Measurements from ENCODE around the gene LCN6. TPM values are rescaled to one million over a fixed set of nuclear protein-coding genes. Genes with fewer than 3 reads are reported as not detected.

The LCN6 gene
- total and polyA plus RNA-seq, 2 of the 13 experiments (the other 11 are each of a cell fraction or from before 2014, with no cell fraction given): not detected

DNA sequence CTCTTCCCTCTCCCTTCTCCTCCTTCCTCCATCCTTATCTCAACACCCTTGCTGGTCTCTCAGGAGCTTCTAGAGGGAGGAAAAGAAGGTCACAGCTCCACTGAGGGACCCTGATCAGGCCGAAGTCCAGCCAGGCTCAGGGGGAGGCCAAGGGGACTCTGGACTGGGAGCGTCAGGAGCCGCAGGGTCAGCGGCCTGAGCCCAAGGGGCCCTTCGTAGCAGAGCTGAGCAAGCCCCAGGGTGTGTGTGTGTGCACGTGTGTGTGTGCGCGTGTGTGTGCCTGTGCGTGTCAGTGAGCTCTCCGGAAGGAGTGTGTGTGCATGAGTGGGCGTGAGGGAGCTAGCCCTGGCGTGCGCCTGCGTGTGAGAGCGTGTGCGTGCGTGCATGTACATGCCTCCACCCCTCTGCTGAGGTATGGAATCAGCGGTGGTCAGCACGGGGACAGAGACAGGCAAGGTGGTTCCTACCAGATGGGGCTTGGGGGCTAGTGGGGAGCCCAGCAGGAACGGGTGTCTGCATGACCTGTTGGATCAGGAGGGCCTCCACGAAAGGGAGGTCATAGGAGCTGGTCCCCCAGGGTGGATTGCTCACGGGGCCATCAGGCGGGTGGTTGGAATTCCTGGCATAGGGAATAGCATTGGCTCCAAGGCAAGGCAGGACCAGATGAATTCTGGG lies 51.0 kb downstream of the LCN6 start:
- intact Hi-C loops (cut with micrococcal nuclease; ENCODE audit: unreplicated experiment): loop anchor here (1.0 kb wide), 1 partner anchor 22 kb away; no protein-coding TSS in a partner anchor
- peak overlapping the region; percentile 85 for H3K27ac ChIP-seq (ENCODE audit: extremely low read length, insufficient read depth, low read length)
- peak; percentile 32 for ATAC-seq
- TF ChIP-seq PCBP2 (optimal IDR thresholded peaks at IDR 0.05; ENCODE audit: low read depth, low read length, poor library complexity, severe bottlenecking) (peak; percentile 87), ZNF589 (CRISPR knock-in tag; conservative IDR thresholded peaks at IDR 0.05) (0 out of 2 replicates have a peak, but pooled peaks have one; percentile 50), KLF13 (CRISPR knock-in tag; IDR thresholded peaks at IDR 0.05) (no peak), ZNF572 (CRISPR knock-in tag; IDR thresholded peaks at IDR 0.05) (no peak), MEF2D (CRISPR knock-in tag; IDR thresholded peaks at IDR 0.05) (0 out of 2 replicates have a peak, but pooled peaks have one; percentile 22), JUNB (CRISPR knock-in tag; IDR thresholded peaks at IDR 0.05; ENCODE audit: borderline replicate concordance) (no peak; the same call in 1 of the 2 replicates), ZNF337 (CRISPR knock-in tag; IDR thresholded peaks at IDR 0.05; ENCODE audit: borderline replicate concordance, low read depth) (no peak), ZNF232 (CRISPR knock-in tag; IDR thresholded peaks at IDR 0.05; ENCODE audit: borderline replicate concordance) (no peak), RBFOX2 (IDR thresholded peaks at IDR 0.05; ENCODE audit: low read depth, low read length) (0 out of 2 replicates have a peak, but pooled peaks have one; percentile 38), SPEN (CRISPR knock-in tag; IDR thresholded peaks at IDR 0.05; ENCODE audit: low read depth) (peak; percentile 22; the same call in 1 of the 2 replicates), ARNT2 (CRISPR knock-in tag; IDR thresholded peaks at IDR 0.05; ENCODE audit: low read depth) (no peak), KDM6A (CRISPR knock-in tag; IDR thresholded peaks at IDR 0.05; ENCODE audit: low read depth) (peak; percentile 83), ZNF263 (CRISPR knock-in tag; IDR thresholded peaks at IDR 0.05) (peak; percentile 66), RXRA (CRISPR knock-in tag; IDR thresholded peaks at IDR 0.05) (peak; percentile 92), ARNT (IDR thresholded peaks at IDR 0.05) (no peak), BORCS8-MEF2B (CRISPR knock-in tag; IDR thresholded peaks at IDR 0.05) (peak; percentile 41; the same call in 1 of the 2 replicates), LBX2 (CRISPR knock-in tag; IDR thresholded peaks at IDR 0.05; ENCODE audit: borderline replicate concordance) (no peak), ZNF749 (CRISPR knock-in tag; IDR thresholded peaks at IDR 0.05; ENCODE audit: borderline replicate concordance) (no peak), ZNF713 (CRISPR knock-in tag; IDR thresholded peaks at IDR 0.05) (no peak)
- TF ChIP-seq, protein P1, sequence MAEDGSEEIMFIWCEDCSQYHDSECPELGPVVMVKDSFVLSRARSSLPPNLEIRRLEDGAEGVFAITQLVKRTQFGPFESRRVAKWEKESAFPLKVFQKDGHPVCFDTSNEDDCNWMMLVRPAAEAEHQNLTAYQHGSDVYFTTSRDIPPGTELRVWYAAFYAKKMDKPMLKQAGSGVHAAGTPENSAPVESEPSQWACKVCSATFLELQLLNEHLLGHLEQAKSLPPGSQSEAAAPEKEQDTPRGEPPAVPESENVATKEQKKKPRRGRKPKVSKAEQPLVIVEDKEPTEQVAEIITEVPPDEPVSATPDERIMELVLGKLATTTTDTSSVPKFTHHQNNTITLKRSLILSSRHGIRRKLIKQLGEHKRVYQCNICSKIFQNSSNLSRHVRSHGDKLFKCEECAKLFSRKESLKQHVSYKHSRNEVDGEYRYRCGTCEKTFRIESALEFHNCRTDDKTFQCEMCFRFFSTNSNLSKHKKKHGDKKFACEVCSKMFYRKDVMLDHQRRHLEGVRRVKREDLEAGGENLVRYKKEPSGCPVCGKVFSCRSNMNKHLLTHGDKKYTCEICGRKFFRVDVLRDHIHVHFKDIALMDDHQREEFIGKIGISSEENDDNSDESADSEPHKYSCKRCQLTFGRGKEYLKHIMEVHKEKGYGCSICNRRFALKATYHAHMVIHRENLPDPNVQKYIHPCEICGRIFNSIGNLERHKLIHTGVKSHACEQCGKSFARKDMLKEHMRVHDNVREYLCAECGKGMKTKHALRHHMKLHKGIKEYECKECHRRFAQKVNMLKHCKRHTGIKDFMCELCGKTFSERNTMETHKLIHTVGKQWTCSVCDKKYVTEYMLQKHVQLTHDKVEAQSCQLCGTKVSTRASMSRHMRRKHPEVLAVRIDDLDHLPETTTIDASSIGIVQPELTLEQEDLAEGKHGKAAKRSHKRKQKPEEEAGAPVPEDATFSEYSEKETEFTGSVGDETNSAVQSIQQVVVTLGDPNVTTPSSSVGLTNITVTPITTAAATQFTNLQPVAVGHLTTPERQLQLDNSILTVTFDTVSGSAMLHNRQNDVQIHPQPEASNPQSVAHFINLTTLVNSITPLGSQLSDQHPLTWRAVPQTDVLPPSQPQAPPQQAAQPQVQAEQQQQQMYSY (CRISPR knock-in tag; IDR thresholded peaks at IDR 0.05): 0 out of 2 replicates have a peak, but pooled peaks have one; percentile 63
- TF ChIP-seq, protein P2, sequence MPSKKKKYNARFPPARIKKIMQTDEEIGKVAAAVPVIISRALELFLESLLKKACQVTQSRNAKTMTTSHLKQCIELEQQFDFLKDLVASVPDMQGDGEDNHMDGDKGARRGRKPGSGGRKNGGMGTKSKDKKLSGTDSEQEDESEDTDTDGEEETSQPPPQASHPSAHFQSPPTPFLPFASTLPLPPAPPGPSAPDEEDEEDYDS (CRISPR knock-in tag; IDR thresholded peaks at IDR 0.05): no peak

More for the DNA sequence above, 51.0 kb downstream of the LCN6 start:
- no peaks in the 10 kb centered on the region for H3K79me2 ChIP-seq (ENCODE audit: insufficient read depth, low read length)
- H3K27me3 ChIP-seq (ENCODE audit: control insufficient read depth in 1 of 2, insufficient read depth in 2 of 2, low read length in 2 of 2): peaks cover 8 to 23% of the 10 kb centered on the region in 2 experiments
- H3K4me3 ChIP-seq (replicated peaks in 1 of 3; ENCODE audit: insufficient read depth in 1 of 3, low read depth in 2 of 3, low read length in 3 of 3): peak overlapping the region; percentile 45 to 73 (median 48)
- H3K9ac ChIP-seq (ENCODE audit: insufficient read depth, low read depth, low read length): peak overlapping the region; percentile 56
- DNase-seq (ENCODE audit: low spot score): peak; percentile 28
- no peaks in the 10 kb centered on the region for H4K20me1 ChIP-seq (ENCODE audit: insufficient read depth, low read length)
- BruUV-seq (replicated peaks): no TSS peak
- no peak overlapping the region for H2AFZ ChIP-seq (ENCODE audit: low read length)
- H3K4me2 ChIP-seq (ENCODE audit: low read depth, low read length): peak overlapping the region; percentile 91
- FAIRE-seq: peak; percentile 69
- POLR2A ChIA-PET: interaction anchor here (0.8 to 3.0 kb wide), 5 partner anchors 10 to 334 kb away, joined by 3 to 30 read pairs (median 3); partner anchors contain the start of gene AGPAT2
- WGBS (ENCODE audit: low lambda C conversion rate): 2% methylated on average over 21 of the region's 23 CpGs
- H3K9me3 ChIP-seq (ENCODE audit: low read length): no peaks in the 10 kb centered on the region
- peaks cover 75% of the 10 kb centered on the region for H3K4me1 ChIP-seq (ENCODE audit: insufficient read depth, low read length)
- no peaks in the 10 kb centered on the region for H3K36me3 ChIP-seq (replicated peaks in 1 of 2; ENCODE audit: control insufficient read depth in 1 of 2, insufficient read depth in 2 of 2, low read length in 2 of 2)
- in situ Hi-C loops (cut with HindIII; ENCODE audit: extremely low pct_ligation_motif_present, low pct_unique_long_range_greater_than_20kb): no loop called here
- CTCF ChIA-PET (ENCODE audit: low intra/inter-chr PET ratio, low total read pairs): no interaction called here
